HL-60 (cell line): ENCODE results near the gene SLC38A8.

Experiments
- CTCF ChIP-seq: IDR thresholded peaks from one replicate; pipeline ENCODE4 v1.5.1; 2011; ENCODE audit warnings: low read length, control low read depth, inconsistent platforms; ENCODE audit not compliant: insufficient read depth
- GABPA ChIP-seq: IDR thresholded peaks from 2 replicates; pipeline ENCODE4 v1.6.1; 2012; ENCODE audit warnings: low read depth
- POLR2AphosphoS5 ChIP-seq: IDR thresholded peaks from 2 replicates; pipeline ENCODE4 v1.6.1; 2012; ENCODE audit warnings: low read depth

- TF ChIP-seq CTCF (no peak), POLR2AphosphoS5 (no peak), GABPA (no peak)
Measured at GRCh38 chr16:83967091-83967490, 75.5 kb downstream of the SLC38A8 start.
